HEK293T (cell line): ENCODE measurements around the gene STX10.

Source experiments
- ARNT ChIP-seq: fragments of 450-650 bp; IDR thresholded peaks from 2 replicates; pipeline ENCODE4 v1.6.1; 2017; ENCODE audit warnings: mild to moderate bottlenecking
- BHLHE40 ChIP-seq: fragments of 450-650 bp; IDR thresholded peaks from 2 replicates; pipeline ENCODE4 v1.6.1; 2016; ENCODE audit warnings: mild to moderate bottlenecking, moderate library complexity, borderline replicate concordance
- FOXK2 ChIP-seq: fragments of 450-650 bp; IDR thresholded peaks from 2 replicates; pipeline ENCODE4 v1.6.1; 2016; ENCODE audit warnings: mild to moderate bottlenecking
- LEF1 ChIP-seq: fragments of 450-650 bp; IDR thresholded peaks from 2 replicates; pipeline ENCODE4 v1.6.1; 2017; ENCODE audit warnings: mild to moderate bottlenecking, borderline replicate concordance
- SP1 ChIP-seq: fragments of 450-650 bp; IDR thresholded peaks from 2 replicates; pipeline ENCODE4 v1.6.1; 2017
- TARDBP ChIP-seq: fragments of 450-650 bp; IDR thresholded peaks from 2 replicates; pipeline ENCODE4 v1.6.1; 2016

DNA sequence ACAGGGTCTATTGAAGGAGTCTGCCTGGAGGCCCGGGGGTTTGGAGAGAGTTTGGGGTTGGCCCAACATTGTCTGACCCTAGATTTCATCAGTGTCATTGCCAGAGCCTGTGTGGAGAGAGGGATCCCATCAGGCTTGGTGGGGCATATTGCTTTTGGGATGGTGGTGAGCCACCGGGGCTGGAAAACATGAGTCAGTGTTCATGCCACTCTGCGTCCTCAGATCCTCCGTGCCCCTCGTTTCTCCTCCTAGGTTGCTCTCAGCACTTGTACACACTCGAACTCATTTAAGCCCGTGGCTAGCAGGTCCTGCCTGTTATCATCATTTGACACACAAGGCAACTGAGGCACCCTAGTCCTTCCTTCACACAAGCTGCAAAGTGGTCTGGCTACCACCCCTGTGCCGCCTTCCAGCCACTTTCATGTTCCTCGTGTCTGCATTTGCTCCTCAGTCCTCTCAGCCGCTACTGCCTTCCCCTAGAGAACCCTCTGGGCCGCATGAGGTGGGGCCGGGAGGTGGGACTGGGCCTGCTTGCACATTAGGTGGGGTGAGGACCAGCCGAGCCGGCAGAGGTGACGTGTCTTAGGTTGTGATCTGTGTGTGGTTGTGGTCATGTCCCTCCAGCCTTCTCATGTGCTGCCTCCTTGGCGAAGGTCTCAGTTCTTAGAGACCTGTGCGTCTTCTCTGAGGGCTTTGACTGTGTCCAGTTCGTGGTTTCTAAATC is 28.5 kb downstream of the STX10 start:
- TF ChIP-seq FOXK2: no peak
- TF ChIP-seq TARDBP: no peak
- no peak for TF ChIP-seq LEF1
- no peak for TF ChIP-seq BHLHE40
- no peak for TF ChIP-seq SP1
- no peak for TF ChIP-seq ARNT
